Measurements from ENCODE around the gene MAML3.

Gene MAML3

DNA sequence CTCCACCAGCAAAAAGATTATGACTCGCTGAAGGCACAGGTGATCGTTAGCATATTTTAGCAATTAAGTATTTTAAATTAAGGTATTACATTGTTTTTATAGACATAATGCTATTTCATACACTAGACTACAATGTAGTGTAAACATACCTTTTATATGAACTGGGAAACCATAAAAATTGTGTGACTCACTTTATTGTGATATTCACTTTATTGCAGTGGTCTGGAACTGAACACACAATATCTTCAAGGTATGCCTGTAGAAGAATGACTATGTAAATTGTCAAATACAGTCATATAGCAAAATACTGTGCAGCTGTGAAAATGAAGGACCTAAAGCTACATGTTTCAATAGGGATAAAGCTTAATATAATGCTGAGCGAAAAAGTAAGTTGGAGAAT lies 26.6 kb upstream of the MAML3 start:
- no peaks in the 10 kb centered on the region for H3K36me3 ChIP-seq (ENCODE audit: low read depth)
- DNase-seq (ENCODE audit: low spot score) (no peak), ATAC-seq (ENCODE audit: low read depth) (no peak)
- TF ChIP-seq, protein P1, sequence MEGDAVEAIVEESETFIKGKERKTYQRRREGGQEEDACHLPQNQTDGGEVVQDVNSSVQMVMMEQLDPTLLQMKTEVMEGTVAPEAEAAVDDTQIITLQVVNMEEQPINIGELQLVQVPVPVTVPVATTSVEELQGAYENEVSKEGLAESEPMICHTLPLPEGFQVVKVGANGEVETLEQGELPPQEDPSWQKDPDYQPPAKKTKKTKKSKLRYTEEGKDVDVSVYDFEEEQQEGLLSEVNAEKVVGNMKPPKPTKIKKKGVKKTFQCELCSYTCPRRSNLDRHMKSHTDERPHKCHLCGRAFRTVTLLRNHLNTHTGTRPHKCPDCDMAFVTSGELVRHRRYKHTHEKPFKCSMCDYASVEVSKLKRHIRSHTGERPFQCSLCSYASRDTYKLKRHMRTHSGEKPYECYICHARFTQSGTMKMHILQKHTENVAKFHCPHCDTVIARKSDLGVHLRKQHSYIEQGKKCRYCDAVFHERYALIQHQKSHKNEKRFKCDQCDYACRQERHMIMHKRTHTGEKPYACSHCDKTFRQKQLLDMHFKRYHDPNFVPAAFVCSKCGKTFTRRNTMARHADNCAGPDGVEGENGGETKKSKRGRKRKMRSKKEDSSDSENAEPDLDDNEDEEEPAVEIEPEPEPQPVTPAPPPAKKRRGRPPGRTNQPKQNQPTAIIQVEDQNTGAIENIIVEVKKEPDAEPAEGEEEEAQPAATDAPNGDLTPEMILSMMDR (IDR thresholded peaks at IDR 0.05; ENCODE audit: poor library complexity, severe bottlenecking), result no peak
- H3K4me3 ChIP-seq (ENCODE audit: severe bottlenecking), result no peak overlapping the region
- H3K27me3 ChIP-seq (ENCODE audit: insufficient read depth, poor library complexity, severe bottlenecking), result no peaks in the 10 kb centered on the region
- no peak overlapping the region for H3K27ac ChIP-seq (ENCODE audit: poor library complexity, severe bottlenecking)
- H3K4me1 ChIP-seq (ENCODE audit: insufficient read depth, poor library complexity, severe bottlenecking), result no peaks in the 10 kb centered on the region
- no peaks in the 10 kb centered on the region for H3K9me3 ChIP-seq (ENCODE audit: severe bottlenecking)

DNA sequence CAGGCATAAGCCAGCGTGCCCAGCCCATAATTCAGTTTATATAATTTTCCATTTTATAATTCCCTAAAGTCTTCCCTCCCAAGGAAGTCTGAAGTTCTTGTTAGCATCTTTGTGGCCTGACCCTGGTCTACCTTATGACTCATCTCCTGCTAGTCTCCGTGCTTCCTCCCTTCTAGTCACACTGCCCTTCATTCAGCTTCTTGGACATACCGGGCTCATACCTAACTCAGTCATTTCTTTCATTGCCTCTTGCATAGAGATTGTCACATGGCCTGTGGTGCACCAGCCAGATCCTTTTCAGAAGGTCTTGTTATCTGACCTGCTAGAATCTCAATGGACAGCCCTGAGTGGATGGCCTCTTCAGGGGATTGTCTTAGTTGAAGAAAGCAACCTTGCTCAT lies 22.8 kb upstream of the MAML3 start:
- Histone ChIP-seq H3K27ac (ENCODE audit: poor library complexity, severe bottlenecking) (no peak overlapping the region), H3K36me3 (ENCODE audit: low read depth) (no peaks in the 10 kb centered on the region), H3K4me1 (ENCODE audit: insufficient read depth, poor library complexity, severe bottlenecking) (no peaks in the 10 kb centered on the region), H3K9me3 (ENCODE audit: severe bottlenecking) (no peaks in the 10 kb centered on the region), H3K4me3 (ENCODE audit: severe bottlenecking) (no peak overlapping the region), H3K27me3 (ENCODE audit: insufficient read depth, poor library complexity, severe bottlenecking) (no peaks in the 10 kb centered on the region)
- DNase-seq (ENCODE audit: low spot score) (no peak), ATAC-seq (ENCODE audit: low read depth) (no peak)
- TF ChIP-seq, protein P1 (IDR thresholded peaks at IDR 0.05; ENCODE audit: poor library complexity, severe bottlenecking), result no peak

DNA sequence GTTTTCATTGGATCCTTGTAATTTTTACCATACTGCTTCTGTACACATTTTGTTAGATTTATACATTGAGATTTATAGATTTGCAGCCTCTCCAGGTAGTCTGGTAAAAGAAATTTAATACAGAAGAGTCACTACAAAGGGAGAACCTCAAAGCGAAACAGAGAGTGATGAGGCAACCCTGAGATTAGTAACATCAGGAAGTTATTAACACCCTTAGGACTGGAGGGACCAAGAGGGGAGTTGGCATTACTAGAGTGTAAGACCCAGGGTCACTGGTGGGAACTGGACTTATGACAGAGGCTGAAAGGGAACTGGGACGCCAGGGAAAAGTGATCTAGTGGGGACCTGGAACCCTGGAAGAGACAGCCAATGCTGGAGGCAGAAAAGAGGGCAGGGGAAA lies 20.6 kb upstream of the MAML3 start:
- H3K36me3 ChIP-seq (ENCODE audit: low read depth), result no peaks in the 10 kb centered on the region
- ATAC-seq (ENCODE audit: low read depth), result no peak
- no peaks in the 10 kb centered on the region for H3K27me3 ChIP-seq (ENCODE audit: insufficient read depth, poor library complexity, severe bottlenecking)
- no peaks in the 10 kb centered on the region for H3K9me3 ChIP-seq (ENCODE audit: severe bottlenecking)
- TF ChIP-seq, protein P1 (IDR thresholded peaks at IDR 0.05; ENCODE audit: poor library complexity, severe bottlenecking), result no peak
- no peak for DNase-seq (ENCODE audit: low spot score)
- no peak overlapping the region for H3K27ac ChIP-seq (ENCODE audit: poor library complexity, severe bottlenecking)
- H3K4me3 ChIP-seq (ENCODE audit: severe bottlenecking), result no peak overlapping the region
- no peaks in the 10 kb centered on the region for H3K4me1 ChIP-seq (ENCODE audit: insufficient read depth, poor library complexity, severe bottlenecking)

DNA sequence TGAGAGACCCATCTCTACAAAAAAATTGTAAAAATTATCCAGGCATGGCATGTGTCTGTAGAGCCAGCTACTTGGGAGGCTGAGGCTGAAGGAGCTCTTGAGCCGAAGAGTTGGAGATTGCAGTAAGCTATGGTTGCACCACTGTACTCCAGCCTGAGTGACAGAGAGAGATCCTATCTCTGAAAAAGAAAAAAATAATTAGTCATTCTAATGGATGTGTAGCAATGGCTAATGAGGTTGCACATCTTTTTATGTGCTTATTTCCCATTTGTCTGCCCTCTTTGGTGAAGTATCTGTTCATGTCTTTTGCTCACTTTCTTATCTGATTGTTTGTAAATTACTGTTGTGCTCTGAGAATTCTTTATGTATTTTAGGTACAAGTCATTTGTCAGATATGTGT lies 19.0 kb upstream of the MAML3 start:
- Histone ChIP-seq H3K36me3 (ENCODE audit: low read depth) (no peaks in the 10 kb centered on the region), H3K27me3 (ENCODE audit: insufficient read depth, poor library complexity, severe bottlenecking) (no peaks in the 10 kb centered on the region), H3K9me3 (ENCODE audit: severe bottlenecking) (no peaks in the 10 kb centered on the region), H3K27ac (ENCODE audit: poor library complexity, severe bottlenecking) (no peak overlapping the region), H3K4me1 (ENCODE audit: insufficient read depth, poor library complexity, severe bottlenecking) (no peaks in the 10 kb centered on the region), H3K4me3 (ENCODE audit: severe bottlenecking) (no peak overlapping the region)
- TF ChIP-seq, protein P1 (IDR thresholded peaks at IDR 0.05; ENCODE audit: poor library complexity, severe bottlenecking), result no peak
- no peak for DNase-seq (ENCODE audit: low spot score)
- ATAC-seq (ENCODE audit: low read depth), result no peak

DNA sequence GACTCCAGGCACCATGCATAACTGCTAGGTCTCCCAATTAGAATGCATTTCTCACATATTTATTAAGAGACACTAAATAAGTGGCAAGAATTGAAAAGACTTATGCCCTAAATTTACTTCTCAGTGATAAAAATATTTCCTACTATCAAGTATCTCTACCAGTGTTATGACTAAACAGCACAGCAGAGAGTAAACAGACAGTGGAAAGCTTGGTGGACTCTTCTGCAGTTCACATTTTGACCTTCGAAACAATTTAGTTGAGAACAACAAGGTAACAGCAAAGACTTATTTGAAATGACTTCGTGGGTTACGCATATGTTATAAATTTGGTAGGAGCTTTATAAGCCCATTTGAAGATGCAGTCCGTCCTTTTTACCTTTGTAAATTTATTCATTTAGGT lies 16.3 kb upstream of the MAML3 start:
- H3K4me1 ChIP-seq (ENCODE audit: insufficient read depth, poor library complexity, severe bottlenecking), result no peaks in the 10 kb centered on the region
- H3K27ac ChIP-seq (ENCODE audit: poor library complexity, severe bottlenecking), result no peak overlapping the region
- TF ChIP-seq, protein P1 (IDR thresholded peaks at IDR 0.05; ENCODE audit: poor library complexity, severe bottlenecking), result no peak
- DNase-seq (ENCODE audit: low spot score), result no peak
- ATAC-seq (ENCODE audit: low read depth), result no peak
- no peaks in the 10 kb centered on the region for H3K36me3 ChIP-seq (ENCODE audit: low read depth)
- H3K9me3 ChIP-seq (ENCODE audit: severe bottlenecking), result no peaks in the 10 kb centered on the region
- no peak overlapping the region for H3K4me3 ChIP-seq (ENCODE audit: severe bottlenecking)
- no peaks in the 10 kb centered on the region for H3K27me3 ChIP-seq (ENCODE audit: insufficient read depth, poor library complexity, severe bottlenecking)

Measured in RWPE2 (cell line).